ENCODE results near the gene CCDC107. TPM values are rescaled to one million over a fixed set of nuclear protein-coding genes. Genes with fewer than 3 reads are reported as not detected.

The CCDC107 gene
- total RNA-seq, 1 experiment from 2014 or later: 12.0 TPM

DNA sequence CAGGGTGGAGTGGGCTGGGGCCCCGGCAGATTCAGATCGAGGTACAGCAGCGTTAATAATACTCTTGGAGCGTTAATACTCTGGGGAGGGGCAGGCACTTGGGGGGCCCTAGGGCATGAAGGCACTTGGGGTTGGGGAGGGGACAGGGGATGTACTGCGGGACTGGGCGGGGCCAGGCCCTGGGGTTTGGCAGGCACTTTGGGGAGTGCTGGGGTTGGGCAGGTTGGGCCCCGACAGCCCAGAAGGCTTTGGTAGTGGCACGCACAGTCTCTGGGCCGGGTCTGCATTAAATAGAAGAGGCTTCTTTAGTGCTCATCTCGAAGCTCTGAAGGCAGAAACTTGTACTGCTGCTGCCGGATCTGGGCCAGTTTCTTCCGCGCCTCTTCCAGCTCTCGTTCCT lies 39.4 kb downstream of the CCDC107 start:
- no peaks in the 10 kb centered on the region; a peak in 1 of 4 replicates for H3K4me1 Mint-ChIP-seq
- H3K27ac Mint-ChIP-seq: no peak overlapping the region
- no peaks in the 10 kb centered on the region for H4K20me1 ChIP-seq (ENCODE audit: control insufficient read depth, insufficient read depth, insufficient read length)
- H4K91ac ChIP-seq (ENCODE audit: insufficient read length, low read depth, low read length): no peak overlapping the region
- H2BK12ac ChIP-seq (ENCODE audit: insufficient read length, low read depth, low read length): no peak overlapping the region
- no peak overlapping the region for H3K4me2 ChIP-seq (ENCODE audit: insufficient read depth, insufficient read length, low read length)
- H3K27ac ChIP-seq (ENCODE audit: insufficient read length, low read depth, low read length): no peak overlapping the region
- no peak for DNase-seq
- no peaks in the 10 kb centered on the region for H3K23me2 ChIP-seq (ENCODE audit: insufficient read length, low read depth, low read length, poor library complexity, severe bottlenecking)
- H4K8ac ChIP-seq (replicated peaks; ENCODE audit: insufficient read length, low read depth, low read length): no peak overlapping the region
- H3K4ac ChIP-seq (ENCODE audit: low read depth, low read length): no peak overlapping the region
- no peak for TF ChIP-seq CTCF (conservative IDR thresholded peaks at IDR 0.05)
- H3K79me2 ChIP-seq (ENCODE audit: insufficient read depth, low read length): no peaks in the 10 kb centered on the region
- no peaks in the 10 kb centered on the region for H3K4me1 ChIP-seq (ENCODE audit: insufficient read depth, low read length)
- no peaks in the 10 kb centered on the region for H3K79me1 ChIP-seq (ENCODE audit: insufficient read depth, low read depth, low read length, poor library complexity, severe bottlenecking)
- no peak overlapping the region for H3K14ac ChIP-seq (ENCODE audit: insufficient read depth, low read length)
- no peak overlapping the region for H2BK20ac ChIP-seq (ENCODE audit: low read depth, low read length, poor library complexity, severe bottlenecking)
- peaks cover 2 to 10% (median 5%) of the 10 kb centered on the region in 3 experiments; a peak in 6 of 7 replicates for H3K36me3 Mint-ChIP-seq (ENCODE audit: insufficient read depth in 1 of 3, low read depth in 3 of 3)
- no peaks in the 10 kb centered on the region for H3K9me3 Mint-ChIP-seq
- no peaks in the 10 kb centered on the region for H3K27me3 ChIP-seq (ENCODE audit: insufficient read depth, low read length)
- no peak overlapping the region for H3K9ac ChIP-seq (ENCODE audit: extremely low read depth, insufficient read length, low read length)
- no peak overlapping the region for H3K4me3 Mint-ChIP-seq
- no peak overlapping the region for H3T11ph ChIP-seq (ENCODE audit: low read length)
- no peak overlapping the region for H3K56ac ChIP-seq (ENCODE audit: insufficient read length, low read depth, low read length)
- no peak overlapping the region for H2BK5ac ChIP-seq (ENCODE audit: insufficient read length, low read length)
- no peak overlapping the region for H4K5ac ChIP-seq (ENCODE audit: insufficient read length, low read depth, low read length)
- no peak overlapping the region for H3K18ac ChIP-seq (ENCODE audit: insufficient read length, low read depth, low read length)
- H3K9me3 ChIP-seq (ENCODE audit: control insufficient read depth, low read depth, low read length): no peaks in the 10 kb centered on the region
- no CpG with 5 or more reads among the region's 14 CpGs for WGBS (ENCODE audit: extremely low coverage, insufficient read length, low lambda C conversion rate)
- H2AFZ ChIP-seq (ENCODE audit: low read length): no peak overlapping the region
- H2AK5ac ChIP-seq (ENCODE audit: insufficient read length, low read length): no peak overlapping the region
- H3K27me3 Mint-ChIP-seq (ENCODE audit: low read depth): no peaks in the 10 kb centered on the region
- no peak overlapping the region for H2BK120ac ChIP-seq (ENCODE audit: low read depth, low read length, poor library complexity, severe bottlenecking)
- H2BK15ac ChIP-seq (ENCODE audit: low read depth, low read length): no peak overlapping the region
- no peak overlapping the region for H3K23ac ChIP-seq (ENCODE audit: insufficient read length, low read depth, low read length)

All from H9 (cell line).